Muscle of leg (tissue), 11 donors: ENCODE measurements around the gene ACSL6. TPM values are rescaled to one million over a fixed set of nuclear protein-coding genes. Genes with fewer than 3 reads are reported as not detected.

ENCODE experiments used
- DNase-seq: peaks from one replicate; pipeline ENCODE4 v3.0.0; 2013
- H3K27ac ChIP-seq: one replicate; pipeline ENCODE4 v1.5.1; 2013; ENCODE audit warnings: mild to moderate bottlenecking, low read length, control low read depth
- H3K27me3 ChIP-seq: one replicate; pipeline ENCODE4 v1.6.1; 2013; ENCODE audit warnings: low read length; ENCODE audit not compliant: control insufficient read depth, insufficient read depth
- H3K36me3 ChIP-seq: one replicate; pipeline ENCODE4 v1.6.1; 2013; ENCODE audit warnings: low read length; ENCODE audit not compliant: control insufficient read depth, insufficient read depth
- H3K4me1 ChIP-seq: one replicate; pipeline ENCODE4 v1.6.1; 2013; ENCODE audit warnings: low read length; ENCODE audit not compliant: control insufficient read depth, insufficient read depth
- H3K4me3 ChIP-seq: one replicate; pipeline ENCODE4 v1.5.1; 2013; ENCODE audit warnings: low read length, control low read depth
- H3K9me3 ChIP-seq: replicated peaks from 2 replicates; pipeline ENCODE4 v1.6.1; 2013; ENCODE audit warnings: low read depth, low read length; ENCODE audit not compliant: control insufficient read depth
- WGBS: methylation state at CpG from one replicate; pipeline ENCODE4 v1.1.5; 2013; ENCODE audit warnings: missing lambda C conversion rate; ENCODE audit not compliant: insufficient coverage; 5-methylcytosine and 5-hydroxymethylcytosine counted together
- polyA plus RNA-seq, 8 donors: library from polyadenylated mRNA; unstranded; fragments of 120-200 nt; gene quantifications; one replicate each; pipeline versions ENCODE4 v1.2.1 to v1.2.3, GENCODE V29; 2013; ENCODE audit warnings: inconsistent platforms in 1 of 8, low replicate concordance in 1 of 8; ENCODE audit not compliant: insufficient read length in 8 of 8, insufficient read depth in 1 of 8
- total RNA-seq: library from RNA; stranded (reverse); fragments of 120-200 nt; gene quantifications from one replicate; pipeline ENCODE4 v1.2.4, GENCODE V29; 2013

ACSL6 gene
- total and polyA plus RNA-seq, 9 donors = 0.25 to 1.1 (median 0.62) TPM

- Histone ChIP-seq H3K36me3 (no peaks in the 10 kb centered on the region), H3K4me1 (no peaks in the 10 kb centered on the region), H3K27me3 (no peaks in the 10 kb centered on the region), H3K27ac (no peak overlapping the region), H3K9me3 (no peaks in the 10 kb centered on the region), H3K4me3 (no peak overlapping the region)
- WGBS = 76% methylated on average over 7 of the region's 7 CpGs
- DNase-seq = no peak
Measured at GRCh38 chr5:131994090-131994489, 17.4 kb downstream of the ACSL6 start.

- Histone ChIP-seq H3K27ac (no peak overlapping the region), H3K36me3 (no peaks in the 10 kb centered on the region), H3K27me3 (no peaks in the 10 kb centered on the region), H3K4me1 (no peaks in the 10 kb centered on the region), H3K9me3 (no peaks in the 10 kb centered on the region), H3K4me3 (no peak overlapping the region)
- no peak for DNase-seq
- WGBS = 76% methylated on average over 4 of the region's 4 CpGs
Measured at GRCh38 chr5:131993676-131994075, 17.8 kb downstream of the ACSL6 start.

GRCh38 chr5:131992370-131992769 lies 19.1 kb downstream of the ACSL6 start:
- no peaks in the 10 kb centered on the region for H3K36me3 ChIP-seq
- H3K4me3 ChIP-seq = no peak overlapping the region
- no peaks in the 10 kb centered on the region for H3K27me3 ChIP-seq
- WGBS = 65% methylated on average over 5 of the region's 5 CpGs
- H3K4me1 ChIP-seq = no peaks in the 10 kb centered on the region
- DNase-seq = no peak
- no peak overlapping the region for H3K27ac ChIP-seq
- no peaks in the 10 kb centered on the region for H3K9me3 ChIP-seq

- H3K27me3 ChIP-seq = no peaks in the 10 kb centered on the region
- WGBS = 46% methylated on average over 9 of the region's 10 CpGs
- H3K9me3 ChIP-seq = no peaks in the 10 kb centered on the region
- H3K27ac ChIP-seq = no peak overlapping the region
- H3K36me3 ChIP-seq = no peaks in the 10 kb centered on the region
- DNase-seq = no peak
- H3K4me3 ChIP-seq = no peak overlapping the region
- no peaks in the 10 kb centered on the region for H3K4me1 ChIP-seq
Measured at GRCh38 chr5:131991593-131992324, 19.7 kb downstream of the ACSL6 start.

- 92% methylated on average over 12 of the region's 13 CpGs for WGBS
- H3K4me1 ChIP-seq = no peaks in the 10 kb centered on the region
- H3K27me3 ChIP-seq = no peaks in the 10 kb centered on the region
- no peak overlapping the region for H3K27ac ChIP-seq
- no peaks in the 10 kb centered on the region for H3K36me3 ChIP-seq
- H3K4me3 ChIP-seq = no peak overlapping the region
- H3K9me3 ChIP-seq = no peaks in the 10 kb centered on the region
- DNase-seq = no peak
Measured at GRCh38 chr5:131990716-131991115, 20.7 kb downstream of the ACSL6 start.

- Histone ChIP-seq H3K27me3 (no peaks in the 10 kb centered on the region), H3K4me3 (no peak overlapping the region), H3K4me1 (no peaks in the 10 kb centered on the region), H3K36me3 (no peaks in the 10 kb centered on the region), H3K27ac (no peak overlapping the region), H3K9me3 (no peaks in the 10 kb centered on the region)
- DNase-seq = no peak
- WGBS = 84% methylated on average over 6 of the region's 6 CpGs
Measured at GRCh38 chr5:131988601-131989000, 22.9 kb downstream of the ACSL6 start.

GRCh38 chr5:131987251-131987650 lies 24.2 kb downstream of the ACSL6 start:
- WGBS = 71% methylated on average over 2 of the region's 3 CpGs
- Histone ChIP-seq H3K27me3 (no peaks in the 10 kb centered on the region), H3K4me1 (no peaks in the 10 kb centered on the region), H3K4me3 (no peak overlapping the region), H3K27ac (no peak overlapping the region), H3K9me3 (no peaks in the 10 kb centered on the region), H3K36me3 (no peaks in the 10 kb centered on the region)
- no peak for DNase-seq

- no peaks in the 10 kb centered on the region for H3K4me1 ChIP-seq
- no peak overlapping the region for H3K27ac ChIP-seq
- H3K9me3 ChIP-seq = no peaks in the 10 kb centered on the region
- H3K4me3 ChIP-seq = no peak overlapping the region
- H3K27me3 ChIP-seq = no peaks in the 10 kb centered on the region
- DNase-seq = no peak
- no peaks in the 10 kb centered on the region for H3K36me3 ChIP-seq
- WGBS = 82% methylated on average over 8 of the region's 8 CpGs
Measured at GRCh38 chr5:131986161-131986912, 25.1 kb downstream of the ACSL6 start.

GRCh38 chr5:131984956-131985665 lies 26.3 kb downstream of the ACSL6 start:
- Histone ChIP-seq H3K36me3 (no peaks in the 10 kb centered on the region), H3K4me3 (no peak overlapping the region), H3K27me3 (peaks cover 2% of the 10 kb centered on the region), H3K4me1 (no peaks in the 10 kb centered on the region), H3K9me3 (no peaks in the 10 kb centered on the region), H3K27ac (no peak overlapping the region)
- no peak for DNase-seq
- 82% methylated on average over 4 of the region's 8 CpGs for WGBS

GRCh38 chr5:131983244-131983771 lies 28.1 kb downstream of the ACSL6 start:
- DNase-seq = peak; percentile 48
- Histone ChIP-seq H3K27me3 (peaks cover 2% of the 10 kb centered on the region), H3K36me3 (no peaks in the 10 kb centered on the region), H3K4me1 (no peaks in the 10 kb centered on the region), H3K9me3 (no peaks in the 10 kb centered on the region), H3K27ac (no peak overlapping the region), H3K4me3 (no peak overlapping the region)
- 58% methylated on average over 2 of the region's 2 CpGs for whole genome bisulfite sequencing
